HEK293 (cell line): ENCODE data around the gene GPR162.
A peak's percentile ranks its signal among the peaks of the same experiment; 100 is the strongest.

ENCODE experiments used
- CTCF ChIA-PET: fragments of 350-600 bp; formaldehyde crosslinking; extraction: SDS; loops from one replicate; lab custom pipeline; 2021; ENCODE audit warnings: antibody characterized with exemption; lab: Yijun Ruan, JAX
- POLR2A ChIA-PET: fragments of 300-600 bp; formaldehyde crosslinking; extraction: SDS; loops from one replicate; lab custom pipeline; 2020; ENCODE audit warnings: antibody characterized with exemption, inconsistent platforms; lab: Yijun Ruan, JAX
- H3K27ac ChIP-seq: fragments of 200-500 bp; sonication (Bioruptor generic); 2 replicates; pipeline ENCODE4 v1.5.1; 2014; ENCODE audit warnings: low read depth, low read length, control low read depth, inconsistent platforms; ENCODE audit errors: extremely low read depth
- H3K36me3 ChIP-seq, 2 experiments: fragments of 200-500 bp in 1 of 2; sonication (Bioruptor generic) in 1 of 2; 1 replicate in 1 of 2; 2 replicates in 1 of 2; pipeline ENCODE4 v1.5.1; 2014 to 2017; ENCODE audit warnings: inconsistent platforms in 2 of 2, low read length in 2 of 2; ENCODE audit not compliant: control insufficient read depth in 2 of 2, insufficient read depth in 1 of 2
- H3K4me1 ChIP-seq: fragments of 200-500 bp; sonication (Bioruptor generic); 2 replicates; pipeline ENCODE4 v1.5.1; 2014; ENCODE audit warnings: mild to moderate bottlenecking, low read length, inconsistent platforms; ENCODE audit not compliant: control insufficient read depth, insufficient read depth
- H3K4me3 ChIP-seq: 2 replicates; pipeline ENCODE4 v1.5.1; 2011; ENCODE audit warnings: low read depth, mild to moderate bottlenecking, control low read depth, low read length, moderate library complexity
- H3K9me3 ChIP-seq: fragments of 200-500 bp; sonication (Bioruptor generic); 2 replicates; pipeline ENCODE4 v1.5.1; 2014; ENCODE audit warnings: low read depth, low read length, inconsistent platforms; ENCODE audit not compliant: control insufficient read depth, insufficient read depth
- GLIS1 ChIP-seq: fragments of 450-650 bp; formaldehyde crosslinking; IDR thresholded peaks from 2 replicates; pipeline ENCODE4 v1.5.1; 2016; ENCODE audit warnings: missing biosample characterization, missing genetic modification characterization
- KLF1 ChIP-seq: fragments of 450-650 bp; formaldehyde crosslinking; IDR thresholded peaks from 2 replicates; pipeline ENCODE4 v1.5.1; 2016; ENCODE audit warnings: missing biosample characterization, missing genetic modification characterization
- MEIS1 ChIP-seq: sonication (generic); formaldehyde crosslinking; IDR thresholded peaks from 2 replicates; pipeline ENCODE4 v1.8.1; 2022; ENCODE audit warnings: missing genetic modification reagents, mild to moderate bottlenecking, borderline replicate concordance
- RBAK ChIP-seq: fragments of 450-650 bp; formaldehyde crosslinking; IDR thresholded peaks from 2 replicates; pipeline ENCODE4 v1.5.1; 2016; ENCODE audit warnings: missing biosample characterization, missing genetic modification characterization
- SCRT1 ChIP-seq: fragments of 450-650 bp; formaldehyde crosslinking; IDR thresholded peaks from 2 replicates; pipeline ENCODE4 v1.5.1; 2016; ENCODE audit warnings: missing biosample characterization, missing genetic modification characterization, borderline replicate concordance
- ZBTB48 ChIP-seq: fragments of 450-650 bp; formaldehyde crosslinking; IDR thresholded peaks from 2 replicates; pipeline ENCODE4 v1.5.1; 2016; ENCODE audit warnings: missing biosample characterization, missing genetic modification characterization
- ZNF239 ChIP-seq: fragments of 450-650 bp; formaldehyde crosslinking; IDR thresholded peaks from 2 replicates; pipeline ENCODE4 v1.5.1; 2016; ENCODE audit warnings: missing biosample characterization, missing genetic modification characterization
- ZNF292 ChIP-seq: fragments of 450-650 bp; formaldehyde crosslinking; IDR thresholded peaks from 2 replicates; pipeline ENCODE4 v1.5.1; 2016; ENCODE audit warnings: low read depth, missing biosample characterization, missing genetic modification characterization, borderline replicate concordance
- ZNF366 ChIP-seq: fragments of 450-650 bp; formaldehyde crosslinking; conservative IDR thresholded peaks from 2 replicates; pipeline ENCODE4 v1.5.1; 2016; ENCODE audit warnings: missing biosample characterization, missing genetic modification characterization
- ZNF529 ChIP-seq: fragments of 450-650 bp; formaldehyde crosslinking; IDR thresholded peaks from 2 replicates; pipeline ENCODE4 v1.5.1; 2017; ENCODE audit warnings: missing genetic modification characterization, missing biosample characterization; ENCODE audit not compliant: insufficient replicate concordance
- ZNF555 ChIP-seq: fragments of 450-650 bp; formaldehyde crosslinking; conservative IDR thresholded peaks from 2 replicates; pipeline ENCODE4 v1.5.1; 2017; ENCODE audit warnings: missing biosample characterization, mild to moderate bottlenecking, missing genetic modification characterization, inconsistent platforms
- ZNF585B ChIP-seq: fragments of 450-650 bp; formaldehyde crosslinking; IDR thresholded peaks from 2 replicates; pipeline ENCODE4 v1.5.1; 2016; ENCODE audit warnings: missing biosample characterization, missing genetic modification characterization
- ZNF623 ChIP-seq: fragments of 450-650 bp; formaldehyde crosslinking; IDR thresholded peaks from 2 replicates; pipeline ENCODE4 v1.5.1; 2016; ENCODE audit warnings: missing biosample characterization, missing genetic modification characterization
- ZNF660 ChIP-seq: fragments of 450-650 bp; IDR thresholded peaks from 2 replicates; pipeline ENCODE4 v1.5.1; 2018; ENCODE audit warnings: missing biosample characterization, mild to moderate bottlenecking, missing genetic modification characterization
- ZNF701 ChIP-seq: fragments of 450-650 bp; formaldehyde crosslinking; IDR thresholded peaks from 2 replicates; pipeline ENCODE4 v1.5.1; 2016; ENCODE audit warnings: missing biosample characterization, missing genetic modification characterization
- ZNF747 ChIP-seq: fragments of 450-650 bp; formaldehyde crosslinking; IDR thresholded peaks from 2 replicates; pipeline ENCODE4 v1.5.1; 2016; ENCODE audit warnings: missing biosample characterization, missing genetic modification characterization
- ZNF777 ChIP-seq: fragments of 450-650 bp; formaldehyde crosslinking; IDR thresholded peaks from 2 replicates; pipeline ENCODE4 v1.5.1; 2017; ENCODE audit warnings: missing biosample characterization, missing genetic modification characterization, borderline replicate concordance
- TF ChIP-seq, protein P1 (sequence below): fragments of 450-650 bp; formaldehyde crosslinking; IDR thresholded peaks from 2 replicates; pipeline ENCODE4 v1.5.1; 2016; ENCODE audit warnings: missing biosample characterization, missing genetic modification characterization
- TF ChIP-seq, protein P2 (sequence below): sonication (generic); formaldehyde crosslinking; IDR thresholded peaks from 2 replicates; pipeline ENCODE4 v1.8.1; 2022; ENCODE audit warnings: mild to moderate bottlenecking, moderate library complexity, missing genetic modification reagents
- TF ChIP-seq, protein P3 (sequence below): fragments of 450-650 bp; formaldehyde crosslinking; IDR thresholded peaks from 2 replicates; pipeline ENCODE4 v1.5.1; 2016; ENCODE audit warnings: missing biosample characterization, missing genetic modification characterization
- TF ChIP-seq, protein P4 (sequence below): fragments of 450-650 bp; formaldehyde crosslinking; IDR thresholded peaks from 2 replicates; pipeline ENCODE4 v1.5.1; 2016; ENCODE audit warnings: missing biosample characterization, missing genetic modification characterization
- TF ChIP-seq, protein P5 (sequence below): fragments of 450-650 bp; formaldehyde crosslinking; IDR thresholded peaks from 2 replicates; pipeline ENCODE4 v1.5.1; 2016; ENCODE audit warnings: missing biosample characterization, missing genetic modification characterization
- TF ChIP-seq, protein P6 (sequence below): fragments of 450-650 bp; formaldehyde crosslinking; IDR thresholded peaks from 2 replicates; pipeline ENCODE4 v1.5.1; 2016; ENCODE audit warnings: missing biosample characterization, missing genetic modification characterization

Gene GPR162

DNA sequence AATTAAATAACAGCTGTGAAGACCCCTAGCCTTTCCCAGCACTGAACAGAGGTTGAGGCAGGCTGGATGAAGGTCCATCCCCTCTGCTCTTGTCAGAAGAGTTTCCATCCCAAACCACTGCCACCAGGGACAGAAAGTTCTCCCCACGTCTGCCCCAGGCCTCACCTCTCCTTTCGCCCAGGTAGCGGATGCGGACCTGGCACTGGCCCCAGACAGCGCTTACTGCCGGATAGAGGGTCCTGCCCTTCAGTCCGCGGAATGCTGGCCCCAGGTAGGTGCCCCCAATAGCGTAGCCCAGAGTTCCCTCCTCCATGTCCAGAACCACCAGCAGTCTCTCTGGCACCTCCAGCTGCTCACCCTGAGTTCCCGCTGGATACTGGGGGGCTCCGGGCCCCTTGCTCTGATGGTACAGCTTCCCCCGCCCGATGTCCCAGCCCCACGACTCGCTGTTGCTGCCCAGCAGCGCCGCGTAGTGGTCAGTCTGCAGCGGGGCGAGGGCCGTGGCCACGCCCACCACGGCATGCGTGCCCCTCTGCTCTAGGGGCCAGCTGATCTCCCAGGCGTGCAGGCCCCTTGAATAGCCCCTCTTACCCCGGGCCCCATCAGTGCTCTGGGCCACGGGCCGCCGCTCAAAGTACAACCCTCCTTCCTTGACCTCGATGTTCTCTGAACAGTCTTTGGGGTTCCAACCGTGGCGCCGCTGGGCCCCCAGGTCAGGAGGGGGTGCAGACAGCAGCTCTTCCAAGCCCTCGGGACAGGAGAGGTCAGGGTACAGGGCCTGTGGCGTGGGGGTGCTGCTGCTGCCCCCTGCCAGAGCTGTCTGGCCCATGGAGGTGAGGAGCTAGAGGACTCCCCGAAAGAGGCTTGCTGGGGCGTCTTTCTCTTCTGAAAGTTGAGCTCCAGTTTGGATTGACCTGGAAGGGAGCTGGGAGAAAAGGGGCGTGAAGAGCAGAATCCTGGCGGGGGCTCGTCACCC, 50.7 kb downstream of the GPR162 start (continued):
- TF ChIP-seq ZNF777 (0 out of 2 replicates have a peak, but pooled peaks have one; percentile 39), ZNF555 (tag by site-specific recombination) (no peak), ZNF366 (peak; percentile 38; the same call in 1 of the 2 replicates), ZBTB48 (tag by site-specific recombination) (peak; percentile 95), ZNF660 (tag by site-specific recombination) (peak; percentile 76; the same call in 1 of the 2 replicates), ZNF292 (0 out of 2 replicates have a peak, but pooled peaks have one; percentile 19)
- TF ChIP-seq, protein P1, sequence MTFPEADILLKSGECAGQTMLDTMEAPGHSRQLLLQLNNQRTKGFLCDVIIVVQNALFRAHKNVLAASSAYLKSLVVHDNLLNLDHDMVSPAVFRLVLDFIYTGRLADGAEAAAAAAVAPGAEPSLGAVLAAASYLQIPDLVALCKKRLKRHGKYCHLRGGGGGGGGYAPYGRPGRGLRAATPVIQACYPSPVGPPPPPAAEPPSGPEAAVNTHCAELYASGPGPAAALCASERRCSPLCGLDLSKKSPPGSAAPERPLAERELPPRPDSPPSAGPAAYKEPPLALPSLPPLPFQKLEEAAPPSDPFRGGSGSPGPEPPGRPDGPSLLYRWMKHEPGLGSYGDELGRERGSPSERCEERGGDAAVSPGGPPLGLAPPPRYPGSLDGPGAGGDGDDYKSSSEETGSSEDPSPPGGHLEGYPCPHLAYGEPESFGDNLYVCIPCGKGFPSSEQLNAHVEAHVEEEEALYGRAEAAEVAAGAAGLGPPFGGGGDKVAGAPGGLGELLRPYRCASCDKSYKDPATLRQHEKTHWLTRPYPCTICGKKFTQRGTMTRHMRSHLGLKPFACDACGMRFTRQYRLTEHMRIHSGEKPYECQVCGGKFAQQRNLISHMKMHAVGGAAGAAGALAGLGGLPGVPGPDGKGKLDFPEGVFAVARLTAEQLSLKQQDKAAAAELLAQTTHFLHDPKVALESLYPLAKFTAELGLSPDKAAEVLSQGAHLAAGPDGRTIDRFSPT (tag by site-specific recombination), result peak; percentile 50; the same call in 1 of the 2 replicates
- TF ChIP-seq, protein P2, sequence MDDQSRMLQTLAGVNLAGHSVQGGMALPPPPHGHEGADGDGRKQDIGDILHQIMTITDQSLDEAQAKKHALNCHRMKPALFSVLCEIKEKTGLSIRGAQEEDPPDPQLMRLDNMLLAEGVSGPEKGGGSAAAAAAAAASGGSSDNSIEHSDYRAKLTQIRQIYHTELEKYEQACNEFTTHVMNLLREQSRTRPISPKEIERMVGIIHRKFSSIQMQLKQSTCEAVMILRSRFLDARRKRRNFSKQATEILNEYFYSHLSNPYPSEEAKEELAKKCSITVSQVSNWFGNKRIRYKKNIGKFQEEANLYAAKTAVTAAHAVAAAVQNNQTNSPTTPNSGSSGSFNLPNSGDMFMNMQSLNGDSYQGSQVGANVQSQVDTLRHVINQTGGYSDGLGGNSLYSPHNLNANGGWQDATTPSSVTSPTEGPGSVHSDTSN (CRISPR knock-in tag), result 0 out of 2 replicates have a peak, but pooled peaks have one; percentile 58
- TF ChIP-seq, all 188 proteins: peak for 45

DNA sequence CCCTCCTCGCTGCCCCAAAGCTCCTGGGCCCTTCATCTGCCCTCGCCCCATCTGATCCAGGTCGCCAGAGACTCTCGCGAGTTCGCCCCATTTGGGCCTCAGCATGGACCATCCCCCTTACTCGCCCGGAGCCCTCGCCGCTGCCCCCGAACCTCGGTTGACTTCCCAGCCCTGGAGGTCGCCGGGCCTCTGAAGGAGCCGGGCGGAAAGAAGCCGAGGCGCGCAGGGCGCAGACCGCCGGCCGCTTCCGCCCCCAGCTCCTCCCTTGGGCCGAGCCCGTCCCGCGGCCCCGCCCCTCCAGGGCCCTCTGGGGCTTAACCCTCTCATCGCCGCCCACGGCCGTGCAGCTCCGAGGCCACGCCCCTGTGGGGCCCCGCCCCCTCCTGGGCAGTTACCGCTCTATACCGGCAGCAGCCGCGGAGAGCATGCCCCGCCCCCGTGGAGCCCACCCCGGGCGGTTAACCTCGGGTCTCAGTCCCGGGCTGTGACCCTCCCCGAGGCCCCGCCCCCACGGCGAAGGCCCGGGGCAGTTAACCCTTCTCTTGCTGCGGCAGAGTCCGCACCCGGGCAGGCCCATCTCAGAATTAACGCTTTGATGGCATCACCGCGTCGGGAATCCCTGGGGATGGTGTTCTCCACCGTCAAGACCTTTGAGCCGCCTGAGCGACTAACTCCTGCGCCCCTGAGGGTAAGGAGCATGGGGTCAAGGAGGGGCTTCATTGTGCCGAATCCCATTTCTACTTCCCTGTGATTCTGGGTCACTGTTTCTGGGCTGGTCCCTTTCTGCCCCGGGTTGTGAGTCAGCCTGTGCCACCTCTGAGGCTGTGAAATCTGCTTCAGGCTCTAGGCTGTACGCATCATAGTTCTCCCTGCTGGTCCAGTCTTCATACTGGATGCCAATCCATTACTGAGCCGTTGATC, 51.7 kb downstream of the GPR162 start, which contains the start of gene SPSB2:
Gene SPSB2, minus strand, starts transcription at position 210 of the 921 bp plus-strand sequence. CDS start 402 bp downstream, outside the sequence.
- H3K4me3 ChIP-seq, result peak within 1 kb of the TSS; percentile 67
- POLR2A ChIA-PET, result interaction anchor here (0.5 to 3.7 kb wide), 32 partner anchors 9 to 339 kb away, joined by 3 to 88 read pairs (median 5); partner anchors contain the start of genes ATN1, C12orf57, CDCA3 and COPS7A
- H3K36me3 ChIP-seq, result peaks cover 4 to 42% of the 10 kb centered on the region in 2 experiments; a peak in 2 of 3 replicates
- no peaks in the 10 kb centered on the region for H3K9me3 ChIP-seq
- peaks cover 2% of the 10 kb centered on the region; the same call in 1 of the 2 replicates for H3K4me1 ChIP-seq
- peak within 1 kb of the TSS; percentile 54; the same call in 1 of the 2 replicates for H3K27ac ChIP-seq
- CTCF ChIA-PET, result interaction anchor here (0.5 to 5.3 kb wide), 35 partner anchors 8 to 503 kb away, joined by 3 to 71 read pairs (median 5); partner anchors contain the start of genes ATN1, C12orf57, C1RL and CDCA3
- TF ChIP-seq MEIS1 (no peak), ZNF585B (tag by site-specific recombination) (no peak), SCRT1 (tag by site-specific recombination) (no peak), ZNF747 (tag by site-specific recombination) (no peak), ZNF529 (tag by site-specific recombination) (no peak), GLIS1 (tag by site-specific recombination) (peak; percentile 53), RBAK (tag by site-specific recombination) (no peak), ZNF623 (tag by site-specific recombination) (no peak), ZNF239 (tag by site-specific recombination) (no peak), ZNF701 (tag by site-specific recombination) (no peak), KLF1 (peak; percentile 93)
- TF ChIP-seq, protein P3, sequence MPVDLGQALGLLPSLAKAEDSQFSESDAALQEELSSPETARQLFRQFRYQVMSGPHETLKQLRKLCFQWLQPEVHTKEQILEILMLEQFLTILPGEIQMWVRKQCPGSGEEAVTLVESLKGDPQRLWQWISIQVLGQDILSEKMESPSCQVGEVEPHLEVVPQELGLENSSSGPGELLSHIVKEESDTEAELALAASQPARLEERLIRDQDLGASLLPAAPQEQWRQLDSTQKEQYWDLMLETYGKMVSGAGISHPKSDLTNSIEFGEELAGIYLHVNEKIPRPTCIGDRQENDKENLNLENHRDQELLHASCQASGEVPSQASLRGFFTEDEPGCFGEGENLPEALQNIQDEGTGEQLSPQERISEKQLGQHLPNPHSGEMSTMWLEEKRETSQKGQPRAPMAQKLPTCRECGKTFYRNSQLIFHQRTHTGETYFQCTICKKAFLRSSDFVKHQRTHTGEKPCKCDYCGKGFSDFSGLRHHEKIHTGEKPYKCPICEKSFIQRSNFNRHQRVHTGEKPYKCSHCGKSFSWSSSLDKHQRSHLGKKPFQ (tag by site-specific recombination), result no peak
- TF ChIP-seq, protein P4, sequence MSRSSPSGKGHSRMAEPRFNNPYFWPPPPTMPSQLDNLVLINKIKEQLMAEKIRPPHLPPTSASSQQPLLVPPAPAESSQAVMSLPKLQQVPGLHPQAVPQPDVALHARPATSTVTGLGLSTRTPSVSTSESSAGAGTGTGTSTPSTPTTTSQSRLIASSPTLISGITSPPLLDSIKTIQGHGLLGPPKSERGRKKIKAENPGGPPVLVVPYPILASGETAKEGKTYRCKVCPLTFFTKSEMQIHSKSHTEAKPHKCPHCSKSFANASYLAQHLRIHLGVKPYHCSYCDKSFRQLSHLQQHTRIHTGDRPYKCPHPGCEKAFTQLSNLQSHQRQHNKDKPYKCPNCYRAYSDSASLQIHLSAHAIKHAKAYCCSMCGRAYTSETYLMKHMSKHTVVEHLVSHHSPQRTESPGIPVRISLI (tag by site-specific recombination), result no peak
- TF ChIP-seq, protein P5, sequence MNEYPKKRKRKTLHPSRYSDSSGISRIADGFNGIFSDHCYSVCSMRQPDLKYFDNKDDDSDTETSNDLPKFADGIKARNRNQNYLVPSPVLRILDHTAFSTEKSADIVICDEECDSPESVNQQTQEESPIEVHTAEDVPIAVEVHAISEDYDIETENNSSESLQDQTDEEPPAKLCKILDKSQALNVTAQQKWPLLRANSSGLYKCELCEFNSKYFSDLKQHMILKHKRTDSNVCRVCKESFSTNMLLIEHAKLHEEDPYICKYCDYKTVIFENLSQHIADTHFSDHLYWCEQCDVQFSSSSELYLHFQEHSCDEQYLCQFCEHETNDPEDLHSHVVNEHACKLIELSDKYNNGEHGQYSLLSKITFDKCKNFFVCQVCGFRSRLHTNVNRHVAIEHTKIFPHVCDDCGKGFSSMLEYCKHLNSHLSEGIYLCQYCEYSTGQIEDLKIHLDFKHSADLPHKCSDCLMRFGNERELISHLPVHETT (tag by site-specific recombination), result no peak
- TF ChIP-seq, protein P6, sequence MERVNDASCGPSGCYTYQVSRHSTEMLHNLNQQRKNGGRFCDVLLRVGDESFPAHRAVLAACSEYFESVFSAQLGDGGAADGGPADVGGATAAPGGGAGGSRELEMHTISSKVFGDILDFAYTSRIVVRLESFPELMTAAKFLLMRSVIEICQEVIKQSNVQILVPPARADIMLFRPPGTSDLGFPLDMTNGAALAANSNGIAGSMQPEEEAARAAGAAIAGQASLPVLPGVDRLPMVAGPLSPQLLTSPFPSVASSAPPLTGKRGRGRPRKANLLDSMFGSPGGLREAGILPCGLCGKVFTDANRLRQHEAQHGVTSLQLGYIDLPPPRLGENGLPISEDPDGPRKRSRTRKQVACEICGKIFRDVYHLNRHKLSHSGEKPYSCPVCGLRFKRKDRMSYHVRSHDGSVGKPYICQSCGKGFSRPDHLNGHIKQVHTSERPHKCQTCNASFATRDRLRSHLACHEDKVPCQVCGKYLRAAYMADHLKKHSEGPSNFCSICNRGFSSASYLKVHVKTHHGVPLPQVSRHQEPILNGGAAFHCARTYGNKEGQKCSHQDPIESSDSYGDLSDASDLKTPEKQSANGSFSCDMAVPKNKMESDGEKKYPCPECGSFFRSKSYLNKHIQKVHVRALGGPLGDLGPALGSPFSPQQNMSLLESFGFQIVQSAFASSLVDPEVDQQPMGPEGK (tag by site-specific recombination), result peak; percentile 93
